Measurements from ENCODE around the gene DYRK4.

- TF ChIP-seq CTCF (IDR thresholded peaks at IDR 0.05) (no peak), POLR2A (IDR thresholded peaks at IDR 0.05) (no peak)
These were observed 5.1 kb upstream of the DYRK4 start for GRCh38 chr12:4556735-4557530.

Data from ovary (tissue), 3 donors.